ENCODE results near the gene TGIF1. TPM values are rescaled to one million over a fixed set of nuclear protein-coding genes. Genes with fewer than 3 reads are reported as not detected.

Gene TGIF1
- total RNA-seq, 2 donors from 2014 or later, result 68.0 to 80.6 TPM

GRCh38 chr18:3479978-3480509 is 30.1 kb downstream of the TGIF1 start:
- Histone ChIP-seq H3K9me3 (no peaks in the 10 kb centered on the region), H3K36me3 (no peaks in the 10 kb centered on the region), H3K27me3 (no peaks in the 10 kb centered on the region), H3K9ac (ENCODE audit: low read depth in 2 of 2, low read length in 2 of 2) (no peak overlapping the region), H3K4me3 (no peak overlapping the region), H3K4me1 (no peaks in the 10 kb centered on the region), H3K27ac (no peak overlapping the region)
- peak; percentile 45 for DNase-seq
- intact Hi-C loops (cut with DNase I), result no loop called here
- TF ChIP-seq, protein P1, sequence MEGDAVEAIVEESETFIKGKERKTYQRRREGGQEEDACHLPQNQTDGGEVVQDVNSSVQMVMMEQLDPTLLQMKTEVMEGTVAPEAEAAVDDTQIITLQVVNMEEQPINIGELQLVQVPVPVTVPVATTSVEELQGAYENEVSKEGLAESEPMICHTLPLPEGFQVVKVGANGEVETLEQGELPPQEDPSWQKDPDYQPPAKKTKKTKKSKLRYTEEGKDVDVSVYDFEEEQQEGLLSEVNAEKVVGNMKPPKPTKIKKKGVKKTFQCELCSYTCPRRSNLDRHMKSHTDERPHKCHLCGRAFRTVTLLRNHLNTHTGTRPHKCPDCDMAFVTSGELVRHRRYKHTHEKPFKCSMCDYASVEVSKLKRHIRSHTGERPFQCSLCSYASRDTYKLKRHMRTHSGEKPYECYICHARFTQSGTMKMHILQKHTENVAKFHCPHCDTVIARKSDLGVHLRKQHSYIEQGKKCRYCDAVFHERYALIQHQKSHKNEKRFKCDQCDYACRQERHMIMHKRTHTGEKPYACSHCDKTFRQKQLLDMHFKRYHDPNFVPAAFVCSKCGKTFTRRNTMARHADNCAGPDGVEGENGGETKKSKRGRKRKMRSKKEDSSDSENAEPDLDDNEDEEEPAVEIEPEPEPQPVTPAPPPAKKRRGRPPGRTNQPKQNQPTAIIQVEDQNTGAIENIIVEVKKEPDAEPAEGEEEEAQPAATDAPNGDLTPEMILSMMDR (IDR thresholded peaks at IDR 0.05), result no peak

DNA sequence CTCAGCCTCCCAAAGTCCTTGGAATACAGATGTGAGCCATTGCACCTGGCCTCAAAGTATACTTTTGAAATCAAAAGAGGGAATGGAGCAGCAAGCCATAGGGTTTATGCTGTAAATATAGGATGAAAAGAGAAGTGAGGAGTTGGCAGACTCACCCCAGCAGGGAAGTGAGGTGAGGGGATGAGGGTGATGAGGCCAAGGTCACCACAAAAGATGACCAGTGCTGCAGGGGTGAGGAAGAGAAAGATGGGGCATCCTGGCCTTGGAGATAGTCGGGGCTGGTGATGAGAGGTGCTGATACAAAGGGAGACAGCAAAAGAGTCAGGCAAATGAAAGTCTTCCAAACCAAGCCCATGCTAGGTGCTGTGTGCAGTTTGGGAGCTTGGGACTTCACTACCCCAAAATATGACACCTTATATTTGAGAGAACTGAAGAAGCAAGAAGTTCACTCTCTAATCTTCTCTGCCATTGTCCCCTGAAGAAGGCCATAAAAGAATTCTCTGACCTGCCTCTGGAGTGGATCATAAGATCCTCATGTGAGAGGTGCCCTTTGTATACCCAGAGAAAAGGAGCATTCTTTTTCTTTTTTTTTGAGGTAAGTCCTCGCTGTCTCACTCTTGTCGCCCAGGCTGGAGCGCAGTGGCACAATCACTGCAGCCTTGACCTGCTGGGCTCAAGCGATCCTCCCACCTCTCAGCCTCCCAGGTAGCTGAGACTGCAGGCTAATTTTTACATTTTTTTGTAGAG is 31.0 kb downstream of the TGIF1 start:
- no peaks in the 10 kb centered on the region for H3K4me1 ChIP-seq
- intact Hi-C loops (cut with DNase I), result no loop called here
- TF ChIP-seq, protein P1 (IDR thresholded peaks at IDR 0.05), result no peak
- no peak overlapping the region for H3K9ac ChIP-seq (ENCODE audit: low read depth in 2 of 2, low read length in 2 of 2)
- H3K9me3 ChIP-seq, result no peaks in the 10 kb centered on the region
- DNase-seq, result no peak
- no peaks in the 10 kb centered on the region for H3K27me3 ChIP-seq
- no peak overlapping the region for H3K27ac ChIP-seq
- no peaks in the 10 kb centered on the region for H3K36me3 ChIP-seq
- H3K4me3 ChIP-seq, result no peak overlapping the region

GRCh38 chr18:3481696-3482210 is 31.8 kb downstream of the TGIF1 start:
- H3K36me3 ChIP-seq, result no peaks in the 10 kb centered on the region
- TF ChIP-seq, protein P1 (IDR thresholded peaks at IDR 0.05), result peak; percentile 27
- H3K27me3 ChIP-seq, result no peaks in the 10 kb centered on the region
- no peak overlapping the region for H3K9ac ChIP-seq (ENCODE audit: low read depth in 2 of 2, low read length in 2 of 2)
- H3K27ac ChIP-seq, result no peak overlapping the region
- no peak overlapping the region for H3K4me3 ChIP-seq
- H3K9me3 ChIP-seq, result no peaks in the 10 kb centered on the region
- no peaks in the 10 kb centered on the region for H3K4me1 ChIP-seq
- DNase-seq, result peak; percentile 44
- intact Hi-C loops (cut with DNase I), result no loop called here

DNA sequence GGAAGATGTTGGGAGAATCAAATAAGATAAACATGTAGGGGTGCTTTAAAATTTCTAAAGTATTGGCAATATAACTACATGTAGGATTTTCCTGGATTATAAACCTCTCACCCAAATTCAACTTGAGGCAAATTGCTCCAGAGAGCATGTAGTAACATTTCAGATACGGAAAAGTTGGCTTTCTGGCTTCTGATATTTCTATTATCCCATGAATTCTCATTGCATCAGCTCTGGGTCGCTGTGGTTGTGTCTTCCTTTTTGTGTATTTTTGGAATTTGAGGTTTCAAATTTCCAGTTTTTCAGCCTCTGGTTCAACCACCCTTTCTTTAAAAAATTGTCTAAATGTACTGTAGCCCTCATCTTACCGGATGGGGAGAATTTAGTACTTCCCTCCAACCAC is 32.3 kb downstream of the TGIF1 start:
- Histone ChIP-seq H3K4me3 (no peak overlapping the region), H3K9ac (ENCODE audit: low read depth in 2 of 2, low read length in 2 of 2) (no peak overlapping the region), H3K4me1 (no peaks in the 10 kb centered on the region), H3K27me3 (no peaks in the 10 kb centered on the region), H3K9me3 (no peaks in the 10 kb centered on the region), H3K36me3 (no peaks in the 10 kb centered on the region), H3K27ac (no peak overlapping the region)
- intact Hi-C loops (cut with DNase I), result no loop called here
- TF ChIP-seq, protein P1 (IDR thresholded peaks at IDR 0.05), result no peak
- no peak for DNase-seq

DNA sequence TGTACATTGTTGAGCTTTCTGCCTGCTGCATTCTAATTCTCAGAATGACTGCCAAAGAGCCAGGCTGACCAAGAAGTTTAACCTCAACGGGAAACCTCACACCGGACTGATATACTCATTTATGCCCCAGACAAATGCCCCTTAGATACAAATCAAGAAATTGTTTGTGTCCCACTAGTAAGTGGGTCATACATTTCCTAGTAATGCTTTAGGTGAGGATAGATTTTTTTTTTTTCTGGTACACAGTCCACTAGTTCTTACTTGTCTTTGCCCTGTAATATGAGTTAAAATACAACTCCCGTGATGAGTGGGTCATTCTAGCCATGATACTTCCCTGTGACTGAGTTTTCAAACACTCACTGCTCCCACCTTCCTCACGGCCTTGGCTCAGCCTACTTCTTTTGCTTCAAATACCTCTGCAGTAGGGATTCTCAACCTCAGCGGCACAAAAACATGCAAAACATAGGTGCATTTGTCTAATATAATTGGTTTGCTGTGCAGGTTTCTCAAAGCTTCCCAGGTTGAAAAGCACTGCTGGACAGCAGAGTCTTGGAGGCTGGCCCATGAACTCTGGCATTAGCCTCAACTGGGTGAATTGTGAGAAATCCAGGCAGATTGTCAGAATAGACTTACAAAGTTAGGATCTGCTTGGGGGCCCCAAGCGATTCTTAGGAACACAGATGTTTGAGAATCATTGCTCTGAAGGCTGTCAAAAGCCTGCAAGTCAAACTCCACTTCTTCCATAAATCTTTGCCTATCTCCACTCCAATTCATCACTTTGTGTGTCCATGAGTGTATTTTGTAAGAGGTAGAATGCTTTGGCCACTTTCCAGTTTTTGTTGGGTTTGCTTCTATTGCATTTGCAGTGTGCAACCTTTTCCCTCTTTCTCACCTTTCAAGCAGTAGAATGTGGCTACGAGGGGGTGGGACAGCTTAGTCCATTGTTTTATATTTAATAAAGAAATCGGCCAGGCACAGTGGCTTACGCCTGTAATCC is 35.5 kb downstream of the TGIF1 start:
- intact Hi-C loops (cut with DNase I), result no loop called here
- no peak overlapping the region for H3K4me3 ChIP-seq
- H3K27me3 ChIP-seq, result no peaks in the 10 kb centered on the region
- H3K9me3 ChIP-seq, result no peaks in the 10 kb centered on the region
- H3K27ac ChIP-seq, result no peak overlapping the region
- H3K36me3 ChIP-seq, result no peaks in the 10 kb centered on the region
- no peak for DNase-seq
- no peaks in the 10 kb centered on the region for H3K4me1 ChIP-seq
- H3K9ac ChIP-seq (ENCODE audit: low read depth in 2 of 2, low read length in 2 of 2), result no peak overlapping the region
- TF ChIP-seq, protein P1 (IDR thresholded peaks at IDR 0.05), result no peak
